ENCODE results near the gene SCMH1.
A peak's percentile ranks its signal among the peaks of the same experiment; 100 is the strongest.

SCMH1 gene

DNA sequence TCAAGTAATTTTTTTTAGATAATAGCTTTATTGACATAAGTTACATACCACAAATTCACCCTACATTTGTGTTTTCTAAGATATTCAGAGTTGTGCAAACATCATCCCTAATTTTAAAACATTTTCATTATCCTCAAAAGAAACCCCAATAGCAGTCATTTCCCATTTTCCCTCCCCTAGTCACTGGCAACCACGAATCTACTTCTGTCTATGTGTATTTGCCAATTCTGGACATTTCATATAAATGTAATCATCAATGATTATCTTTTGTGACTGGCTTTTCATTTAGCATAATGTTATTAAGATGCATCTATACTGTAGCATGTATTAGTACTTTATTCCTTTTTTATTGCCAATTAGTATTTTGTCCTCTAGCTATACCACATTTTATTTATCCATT, 131.8 kb downstream of the SCMH1 start:
- intact Hi-C loops (cut with DNase I) = no loop called here
- no peak for DNase-seq

DNA sequence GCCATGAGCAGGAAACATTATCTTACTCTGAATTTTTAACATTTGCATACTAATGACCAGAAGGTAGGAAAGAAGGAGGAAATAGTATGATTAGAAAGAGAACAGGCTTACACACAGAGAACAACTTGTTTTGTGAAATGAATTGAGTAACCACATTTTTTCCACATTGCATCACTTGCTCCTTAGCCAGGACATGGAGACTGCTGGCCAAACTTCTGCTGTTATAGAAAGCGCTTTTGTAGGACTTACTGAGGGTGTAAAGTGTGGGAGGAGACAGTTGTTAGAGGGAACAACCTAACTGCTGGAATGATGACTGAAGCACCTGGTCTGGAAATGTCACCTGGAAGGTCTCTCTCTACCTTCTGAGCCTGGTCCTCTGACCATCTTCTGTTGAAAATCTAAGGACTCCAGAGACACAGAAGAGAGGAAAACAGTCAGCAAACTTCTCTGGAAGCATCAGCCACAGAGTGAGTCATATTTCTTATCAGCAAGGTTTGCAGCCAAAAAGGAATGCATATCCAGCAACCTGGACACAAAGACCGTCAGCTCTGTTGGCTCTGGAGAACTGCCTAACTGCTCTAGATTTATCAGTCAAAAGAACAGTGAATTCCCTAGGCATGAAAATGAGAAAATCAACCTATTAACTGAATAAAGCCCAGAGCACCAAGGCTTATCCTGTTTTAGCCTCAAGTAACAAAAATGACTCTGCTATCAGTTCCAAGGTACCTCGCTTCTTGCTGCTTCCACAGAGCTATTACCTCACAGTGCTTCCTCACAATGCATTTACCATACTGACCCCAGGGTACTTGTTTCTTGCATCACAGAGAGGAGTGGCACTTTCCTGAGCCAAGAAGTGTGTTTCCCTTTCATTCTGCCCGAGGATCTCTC, 132.6 kb downstream of the SCMH1 start:
- intact Hi-C loops (cut with DNase I) = no loop called here

DNA sequence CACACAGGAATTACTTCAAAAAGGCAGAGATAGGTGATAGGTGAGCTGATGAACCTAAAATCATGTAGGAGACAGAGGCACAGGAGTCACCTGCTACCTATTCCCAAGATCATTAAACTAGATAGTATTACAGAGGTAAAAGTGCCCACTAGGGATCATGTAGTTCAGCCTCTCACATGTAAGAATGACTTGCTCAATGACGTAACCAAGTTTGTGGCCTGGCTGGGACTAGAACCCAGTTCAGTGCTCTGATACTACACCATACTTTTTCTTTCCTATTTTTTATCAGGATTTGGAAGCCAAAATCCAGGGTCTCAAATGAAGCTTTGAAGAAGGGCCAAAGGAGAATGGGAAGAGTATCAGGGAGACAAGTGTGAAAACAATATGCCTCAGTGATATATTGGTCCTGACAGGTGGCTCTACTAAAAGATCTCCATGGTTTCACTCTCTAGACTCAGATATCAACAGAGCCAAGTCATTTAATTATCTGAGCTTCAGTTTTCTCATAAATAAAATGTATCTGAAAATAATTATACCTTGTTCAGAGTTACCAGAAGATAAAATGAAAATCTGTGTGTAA, 133.3 kb downstream of the SCMH1 start:
- DNase-seq = no peak
- intact Hi-C loops (cut with DNase I) = no loop called here

More for the DNA sequence above, 132.6 kb downstream of the SCMH1 start:
- DNase-seq = peak in 1 of 42 donors; percentile 6

DNA sequence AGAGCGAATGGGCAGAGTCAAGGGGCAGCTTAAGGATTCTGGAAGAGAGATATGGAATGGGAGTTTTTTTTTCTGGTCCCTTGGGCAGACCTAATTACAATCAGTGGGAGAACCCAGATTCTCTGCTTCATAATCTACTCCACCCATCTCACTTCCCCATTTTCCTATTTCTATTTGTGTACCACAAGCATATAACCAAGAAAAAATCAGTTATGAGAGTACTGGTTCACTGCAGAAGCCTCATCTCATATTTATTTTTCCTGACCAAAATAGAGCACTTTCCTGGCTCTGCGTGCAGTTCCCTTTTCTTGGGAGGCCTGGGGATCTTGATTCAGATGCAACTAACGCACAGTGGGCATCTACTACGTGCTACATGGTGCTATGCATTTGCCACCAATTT, 138.3 kb downstream of the SCMH1 start:
- no peak for DNase-seq
- intact Hi-C loops (cut with DNase I) = no loop called here

DNA sequence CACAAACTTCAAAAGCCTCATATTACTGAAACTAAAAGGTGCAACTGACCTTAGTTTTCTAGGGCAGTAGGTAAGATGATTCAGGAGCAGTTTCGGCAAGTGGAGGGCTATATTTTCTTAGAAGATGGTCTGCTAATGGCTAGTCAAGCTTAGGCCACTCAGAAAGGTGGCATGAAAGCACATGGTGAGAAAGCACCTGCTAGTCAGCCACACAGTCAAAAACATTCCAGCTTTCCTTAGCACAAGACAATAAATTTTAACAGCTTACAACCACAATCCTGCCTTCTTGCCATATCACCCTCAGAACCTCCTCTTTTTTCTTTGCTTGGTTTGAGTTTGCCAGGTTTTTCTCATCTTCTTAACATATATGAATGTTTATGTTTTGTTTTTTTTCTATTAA, 139.5 kb downstream of the SCMH1 start:
- intact Hi-C loops (cut with DNase I) = no loop called here
- no peak for DNase-seq

DNA sequence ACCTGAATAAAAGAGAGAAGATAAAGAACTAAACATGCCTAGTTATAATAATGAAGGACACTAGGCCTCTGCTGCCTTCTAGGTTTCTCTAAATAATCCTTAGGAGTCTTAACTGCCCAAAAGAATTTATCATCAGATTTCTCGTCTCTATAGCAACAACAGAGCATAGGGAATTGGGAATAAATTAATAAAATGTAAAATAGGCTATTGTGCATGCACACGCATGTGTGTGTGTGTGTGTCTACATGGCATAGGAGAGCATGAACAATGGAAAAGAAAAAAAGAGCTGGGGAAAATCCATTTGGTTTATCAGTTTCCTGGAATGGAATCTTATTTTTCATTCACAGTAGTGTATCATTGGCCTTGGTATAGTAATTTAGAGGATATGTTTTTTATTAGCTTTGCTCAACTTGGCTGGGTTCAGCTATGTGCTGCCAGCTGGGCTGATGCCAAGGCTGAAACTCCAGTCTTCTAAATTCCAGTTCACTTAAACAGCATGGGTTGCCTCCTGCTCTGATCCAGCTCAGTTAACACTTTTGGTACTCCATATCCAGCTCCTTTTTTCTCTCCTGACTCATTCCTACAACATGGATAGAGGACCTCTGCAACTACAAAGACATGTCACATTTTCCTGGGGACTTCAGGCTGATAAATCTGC, 140.0 kb downstream of the SCMH1 start:
- DNase-seq = peak in 25 of 42 donors; percentile 6 to 62 (median 30)

DNA sequence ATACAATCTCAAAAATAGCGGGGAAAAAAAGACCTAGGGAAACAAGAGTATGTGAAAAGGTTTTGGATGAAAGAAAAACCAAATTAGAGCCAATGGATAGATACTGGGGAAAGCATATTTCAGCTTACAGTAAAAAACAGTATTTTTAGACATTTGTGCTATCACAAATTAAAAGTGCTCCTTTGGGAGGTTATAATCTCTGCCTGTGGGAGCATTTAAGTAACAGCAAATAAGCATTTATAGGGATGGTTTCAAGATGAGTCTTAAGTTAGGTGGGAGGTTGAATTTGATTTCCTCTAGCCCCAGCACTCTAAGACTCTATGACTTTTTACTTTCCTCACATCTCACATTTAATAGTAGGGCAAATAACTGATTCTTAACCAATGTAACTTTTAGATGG, 141.0 kb downstream of the SCMH1 start:
- intact Hi-C loops (cut with DNase I) = no loop called here
- DNase-seq = no peak

More for the DNA sequence above, 140.0 kb downstream of the SCMH1 start:
- intact Hi-C loops (cut with DNase I) = no loop called here

DNA sequence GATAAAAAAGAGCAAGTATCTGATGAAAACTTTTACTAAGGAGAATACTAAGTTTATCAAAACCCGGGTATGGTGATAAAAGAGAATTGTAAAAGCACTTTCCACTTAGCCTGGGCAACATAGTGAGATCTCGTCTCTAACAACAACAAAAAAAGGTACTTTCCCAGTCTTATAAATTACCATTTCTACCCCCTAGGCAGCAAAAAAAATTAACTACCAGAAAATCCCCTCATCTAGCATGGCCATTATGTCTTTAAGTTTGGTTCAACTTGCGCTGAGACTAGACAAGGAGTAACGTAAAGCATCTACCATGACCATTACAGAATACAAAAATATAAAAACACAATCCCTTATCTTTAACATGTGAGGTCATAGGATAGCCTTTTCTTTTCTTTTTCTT, 141.9 kb downstream of the SCMH1 start:
- intact Hi-C loops (cut with DNase I) = no loop called here
- no peak for DNase-seq

DNA sequence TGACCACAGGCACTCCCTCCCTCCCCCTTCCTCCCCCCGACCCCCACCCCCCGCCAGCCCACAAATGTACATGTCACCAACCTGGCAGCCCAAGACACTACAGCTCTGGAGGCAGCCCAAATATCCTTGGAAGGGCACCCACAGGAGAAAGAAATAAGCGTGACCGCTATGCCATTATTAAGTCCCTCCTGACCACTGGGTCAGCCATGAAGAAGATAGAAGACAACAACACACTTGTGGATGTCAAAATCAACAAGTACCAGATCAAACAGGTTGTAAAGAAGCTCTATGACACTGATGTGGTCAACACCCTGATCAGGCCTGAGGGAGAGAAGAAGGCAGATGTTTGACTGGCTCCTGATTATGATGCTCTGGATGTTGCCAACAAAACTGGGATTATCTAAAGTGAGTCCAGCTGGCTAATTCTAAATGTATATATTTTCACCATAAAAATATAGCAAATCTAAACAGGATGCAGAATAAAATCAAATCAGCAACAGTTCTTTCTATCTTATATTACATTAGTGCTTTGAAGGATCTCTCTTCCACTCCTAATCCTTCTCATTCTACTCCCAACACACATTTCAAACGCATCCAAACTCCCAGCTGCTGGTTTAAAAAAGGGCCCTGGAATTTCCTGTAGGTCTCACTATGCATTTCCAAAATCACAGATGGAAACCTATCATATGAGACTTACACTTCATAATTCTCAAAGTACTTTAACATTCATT, 143.2 kb downstream of the SCMH1 start:
- intact Hi-C loops (cut with DNase I) = no loop called here
- DNase-seq = no peak

DNA sequence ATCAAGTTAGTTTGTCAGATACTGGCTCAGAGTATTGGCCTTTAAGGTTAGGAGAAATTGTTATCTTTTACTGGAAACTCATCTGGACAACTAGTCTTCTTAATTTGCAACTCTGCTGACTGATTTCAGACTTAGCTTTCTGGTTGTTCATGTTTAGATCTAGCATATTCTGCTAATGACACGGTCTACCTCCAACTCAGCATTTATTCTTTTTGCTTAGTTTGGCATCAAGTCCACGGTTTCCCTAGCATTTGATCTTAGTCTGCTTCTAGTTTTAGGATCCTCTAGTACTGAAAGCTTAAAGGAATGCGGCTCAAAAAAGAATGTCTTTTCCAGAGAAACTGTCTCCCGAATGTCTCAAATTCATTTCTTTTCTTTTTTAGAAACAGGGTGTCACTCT, 145.0 kb downstream of the SCMH1 start:
- no peak for DNase-seq
- intact Hi-C loops (cut with DNase I) = no loop called here

DNA sequence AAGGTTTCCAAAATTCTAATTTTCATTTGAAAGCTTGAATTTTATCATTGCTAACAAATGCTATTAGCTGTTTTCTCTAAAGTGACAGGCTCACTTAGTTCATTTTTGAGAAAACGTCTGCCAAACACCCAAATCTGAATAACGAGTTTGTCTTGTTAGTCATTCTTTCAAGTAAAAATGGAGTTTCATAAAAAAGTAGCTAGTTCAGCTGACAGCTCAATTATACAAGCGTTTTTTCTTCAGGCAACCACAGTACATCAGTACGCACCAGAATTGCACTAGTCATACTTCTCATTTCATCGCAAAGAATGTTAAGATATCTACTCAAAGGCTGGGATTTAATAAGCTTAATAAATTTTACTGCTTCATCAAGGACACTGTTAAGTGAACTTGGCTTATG, 148.3 kb downstream of the SCMH1 start:
- peak in 3 of 42 donors; percentile 5 to 8 (median 6) for DNase-seq
- intact Hi-C loops (cut with DNase I) = no loop called here

DNA sequence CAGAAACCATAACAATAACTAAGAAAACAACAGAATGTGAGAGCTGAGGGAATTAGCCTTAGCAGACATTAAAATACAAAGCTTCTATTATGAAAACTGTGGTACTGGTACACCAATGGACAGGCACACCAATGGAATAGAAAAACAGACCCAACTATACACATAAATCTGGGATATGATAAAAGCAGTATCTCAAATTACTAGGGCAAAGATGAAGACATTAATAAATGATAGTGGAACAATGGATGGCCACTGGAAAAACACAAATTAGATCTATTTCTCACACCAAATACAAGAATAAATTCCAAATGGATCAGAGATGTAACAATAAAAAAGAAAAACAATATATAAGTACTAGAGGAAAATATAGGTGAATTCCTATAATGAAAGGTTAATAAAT, 155.2 kb downstream of the SCMH1 start:
- no peak for DNase-seq
- intact Hi-C loops (cut with DNase I) = no loop called here

DNA sequence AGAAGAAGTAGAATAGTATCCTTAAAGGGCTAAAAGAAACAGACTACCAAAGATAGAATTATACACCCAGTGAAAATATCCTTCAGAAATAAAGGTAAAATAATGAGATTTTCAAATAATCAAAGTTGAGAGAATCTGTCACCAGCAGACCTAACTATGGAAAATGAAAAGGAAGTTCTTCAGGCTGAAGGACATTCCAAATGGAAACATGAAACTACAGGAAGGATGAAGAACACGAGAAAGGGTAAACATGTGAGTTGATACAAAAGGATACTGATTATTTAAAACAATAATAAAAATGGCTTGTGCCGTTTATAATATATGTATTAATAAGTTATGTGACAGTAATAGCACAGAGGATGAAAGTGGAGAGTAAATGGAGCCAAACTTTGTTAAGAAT, 163.5 kb downstream of the SCMH1 start:
- intact Hi-C loops (cut with DNase I) = no loop called here
- DNase-seq = no peak

DNA sequence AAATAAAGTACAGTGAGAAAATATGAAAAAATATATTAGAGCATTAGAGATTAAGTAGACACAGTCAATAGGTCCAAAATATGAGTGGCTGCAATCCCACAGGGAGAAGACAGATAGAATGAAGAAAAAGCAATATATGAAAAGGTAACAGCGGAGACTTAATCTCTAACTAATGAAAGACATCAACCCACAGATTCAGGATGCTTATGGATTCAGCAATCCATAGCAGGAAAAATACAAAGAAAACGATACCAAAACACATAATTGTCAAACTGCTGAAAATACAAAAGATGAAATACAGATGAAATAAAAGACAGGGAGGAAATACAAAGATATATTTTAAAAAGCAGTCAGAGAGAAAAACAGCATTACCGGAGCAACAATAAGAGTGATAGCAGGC, 163.9 kb downstream of the SCMH1 start:
- intact Hi-C loops (cut with DNase I) = no loop called here
- no peak for DNase-seq

DNA sequence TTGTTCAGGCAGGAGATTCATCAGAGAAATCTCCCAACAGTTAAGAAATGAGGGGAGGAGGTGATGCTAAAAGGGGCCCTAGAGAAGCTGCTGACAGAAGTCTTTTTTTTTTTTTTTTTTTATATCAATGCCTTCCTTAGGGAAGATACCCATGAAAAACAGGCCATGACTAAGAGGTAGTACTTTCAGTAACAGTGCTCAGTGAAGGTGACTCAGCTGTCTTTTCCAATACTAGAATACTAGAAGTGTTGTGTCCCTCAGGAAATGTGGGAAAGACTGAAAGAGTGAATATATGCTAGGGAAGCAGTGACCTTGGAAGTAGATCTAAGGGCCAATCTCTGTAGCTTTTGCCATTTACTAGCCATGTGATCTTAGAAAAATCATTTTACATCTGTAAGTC, 168.1 kb downstream of the SCMH1 start:
- intact Hi-C loops (cut with DNase I) = no loop called here
- no peak for DNase-seq

DNA sequence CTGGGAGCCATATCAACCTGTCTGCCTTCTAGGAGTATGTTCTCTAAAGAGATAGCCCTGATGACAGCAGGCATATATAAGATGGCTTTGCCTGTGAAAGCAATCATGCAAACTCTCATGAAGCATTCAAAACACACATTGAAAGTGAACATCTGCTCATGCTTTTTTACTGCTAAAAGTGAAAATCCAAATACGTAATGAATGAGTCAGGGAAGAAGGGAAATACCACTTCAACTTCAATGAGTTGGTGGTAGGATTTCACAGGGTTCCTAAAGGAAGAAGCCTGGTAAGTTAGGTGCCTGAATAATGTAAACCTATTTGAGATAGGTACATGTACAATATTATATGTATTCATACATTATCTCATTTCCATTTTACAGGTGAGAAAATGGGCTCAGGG, 170.1 kb downstream of the SCMH1 start:
- intact Hi-C loops (cut with DNase I) = no loop called here
- no peak for DNase-seq

DNA sequence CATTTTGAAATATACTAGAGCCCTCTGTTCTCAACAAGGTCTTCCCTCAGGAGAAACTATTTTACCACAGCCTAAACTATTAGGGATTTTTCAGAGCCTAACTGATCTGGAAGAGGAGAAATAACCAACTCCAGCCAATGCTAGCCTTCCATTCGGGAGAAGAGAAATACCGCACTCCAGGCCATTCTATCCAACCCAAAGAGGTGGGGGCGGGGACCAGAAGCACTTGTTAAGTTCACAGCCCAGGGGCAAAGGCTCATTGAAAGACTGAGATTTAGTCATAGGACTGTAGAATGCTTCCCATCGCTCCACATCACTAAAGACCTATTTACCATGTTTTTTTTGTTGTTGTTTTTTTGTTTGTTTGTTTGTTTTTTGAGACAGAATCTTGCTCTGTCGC, 185.2 kb downstream of the SCMH1 start:
- intact Hi-C loops (cut with DNase I) = no loop called here
- DNase-seq = no peak

DNA sequence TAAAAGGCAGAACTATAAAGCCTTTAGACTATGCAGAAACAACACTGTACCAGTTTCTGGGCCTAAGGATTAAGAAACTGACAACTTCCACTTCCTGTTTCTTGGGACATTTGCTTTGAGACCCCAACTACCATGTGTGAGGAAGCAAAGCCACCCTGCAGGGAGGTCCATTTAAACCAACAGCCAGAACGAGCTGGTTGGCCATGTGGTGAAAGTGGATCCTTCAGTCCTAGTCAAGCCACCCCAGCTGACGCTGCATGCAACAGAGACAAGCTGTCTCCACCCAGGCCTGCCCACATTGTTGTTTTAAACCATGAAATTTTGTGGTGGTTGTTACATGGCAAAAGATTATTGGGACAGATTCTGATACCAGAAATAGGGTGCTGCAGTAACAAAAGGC, 188.8 kb downstream of the SCMH1 start:
- intact Hi-C loops (cut with DNase I) = no loop called here
- DNase-seq = peak in 7 of 42 donors; percentile 2 to 41 (median 4)

DNA sequence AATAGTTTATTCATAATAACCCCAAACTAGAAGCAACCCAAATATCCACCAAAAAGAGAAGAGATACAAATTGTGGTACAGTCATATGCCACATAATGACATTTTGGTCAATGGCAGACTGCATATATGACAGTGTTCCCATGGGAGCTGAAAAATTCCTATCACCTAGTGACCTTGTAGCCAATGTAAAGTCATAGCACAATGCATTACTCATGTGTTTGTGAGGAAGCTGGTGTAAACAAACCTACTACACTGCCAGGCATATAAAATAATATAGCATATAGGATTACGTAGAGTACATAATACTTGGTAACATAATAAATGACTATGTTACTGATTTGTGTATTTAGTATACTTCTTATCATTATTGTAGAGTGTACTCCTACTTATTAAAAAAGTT, 191.1 kb downstream of the SCMH1 start:
- no peak for DNase-seq
- intact Hi-C loops (cut with DNase I) = no loop called here

DNA sequence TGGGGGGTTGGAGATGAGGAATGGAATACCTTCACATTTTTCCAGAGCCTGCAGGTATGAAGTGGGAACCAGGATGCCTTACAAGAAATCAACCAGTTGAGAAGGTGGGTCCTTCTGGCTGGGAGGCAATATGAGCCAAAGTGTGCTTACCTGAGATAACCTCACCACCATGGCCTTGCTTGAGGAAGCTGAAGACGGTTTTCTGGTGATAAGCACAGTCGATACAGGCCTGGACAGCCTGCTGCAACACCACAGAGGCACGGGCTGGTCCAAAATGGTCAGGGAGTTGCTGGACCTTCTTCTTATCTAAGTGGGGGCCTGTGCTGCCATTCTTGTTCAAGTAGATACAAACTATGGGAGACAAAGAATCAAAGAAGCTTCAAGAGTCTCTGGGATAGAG, 193.6 kb downstream of the SCMH1 start:
- intact Hi-C loops (cut with DNase I) = no loop called here
- DNase-seq = no peak

Data from head of caudate nucleus (tissue), 42 donors.